ENCODE data around the gene SALL1.

The SALL1 gene

GRCh38 chr16:51131619-51132018 lies 19.5 kb downstream of the SALL1 start:
- Histone ChIP-seq H3K27ac (ENCODE audit: insufficient read depth, low read length, poor library complexity, severe bottlenecking) (no peak overlapping the region), H3K9me3 (ENCODE audit: control insufficient read depth, low read length) (no peaks in the 10 kb centered on the region), H3K36me3 (ENCODE audit: control insufficient read depth, insufficient read depth, low read length) (no peaks in the 10 kb centered on the region), H3K27me3 (replicated peaks; ENCODE audit: control insufficient read depth, insufficient read depth, low read length, poor library complexity, severe bottlenecking) (no peaks in the 10 kb centered on the region), H3K4me1 (ENCODE audit: control insufficient read depth, insufficient read depth, low read length, poor library complexity, severe bottlenecking) (no peaks in the 10 kb centered on the region), H3K4me3 (ENCODE audit: insufficient read depth, low read depth, low read length, poor library complexity, severe bottlenecking) (no peak overlapping the region)
- DNase-seq: no peak

- Histone ChIP-seq H3K9me3 (ENCODE audit: control insufficient read depth, low read length) (no peaks in the 10 kb centered on the region), H3K4me3 (ENCODE audit: insufficient read depth, low read depth, low read length, poor library complexity, severe bottlenecking) (no peak overlapping the region)
Observed at GRCh38 chr16:51129105-51129504, 22.0 kb downstream of the SALL1 start.

GRCh38 chr16:51125992-51126391 lies 25.1 kb downstream of the SALL1 start:
- Histone ChIP-seq H3K27me3 (replicated peaks; ENCODE audit: control insufficient read depth, insufficient read depth, low read length, poor library complexity, severe bottlenecking) (no peaks in the 10 kb centered on the region), H3K27ac (ENCODE audit: insufficient read depth, low read length, poor library complexity, severe bottlenecking) (no peak overlapping the region), H3K9me3 (ENCODE audit: control insufficient read depth, low read length) (no peaks in the 10 kb centered on the region), H3K36me3 (ENCODE audit: control insufficient read depth, insufficient read depth, low read length) (no peaks in the 10 kb centered on the region), H3K4me3 (ENCODE audit: insufficient read depth, low read depth, low read length, poor library complexity, severe bottlenecking) (no peak overlapping the region), H3K4me1 (ENCODE audit: control insufficient read depth, insufficient read depth, low read length, poor library complexity, severe bottlenecking) (no peaks in the 10 kb centered on the region)
- no peak for DNase-seq

More at GRCh38 chr16:51129105-51129504, 22.0 kb downstream of the SALL1 start:
- no peak overlapping the region for H3K27ac ChIP-seq (ENCODE audit: insufficient read depth, low read length, poor library complexity, severe bottlenecking)
- H3K27me3 ChIP-seq (replicated peaks; ENCODE audit: control insufficient read depth, insufficient read depth, low read length, poor library complexity, severe bottlenecking): no peaks in the 10 kb centered on the region
- H3K4me1 ChIP-seq (ENCODE audit: control insufficient read depth, insufficient read depth, low read length, poor library complexity, severe bottlenecking): no peaks in the 10 kb centered on the region
- DNase-seq: no peak
- H3K36me3 ChIP-seq (ENCODE audit: control insufficient read depth, insufficient read depth, low read length): no peaks in the 10 kb centered on the region

- H3K27me3 ChIP-seq (replicated peaks; ENCODE audit: control insufficient read depth, insufficient read depth, low read length, poor library complexity, severe bottlenecking): no peaks in the 10 kb centered on the region
- no peaks in the 10 kb centered on the region for H3K36me3 ChIP-seq (ENCODE audit: control insufficient read depth, insufficient read depth, low read length)
- no peak overlapping the region for H3K4me3 ChIP-seq (ENCODE audit: insufficient read depth, low read depth, low read length, poor library complexity, severe bottlenecking)
- no peak for DNase-seq
- H3K27ac ChIP-seq (ENCODE audit: insufficient read depth, low read length, poor library complexity, severe bottlenecking): no peak overlapping the region
- H3K4me1 ChIP-seq (ENCODE audit: control insufficient read depth, insufficient read depth, low read length, poor library complexity, severe bottlenecking): no peaks in the 10 kb centered on the region
- H3K9me3 ChIP-seq (ENCODE audit: control insufficient read depth, low read length): no peaks in the 10 kb centered on the region
Observed at GRCh38 chr16:51124896-51125295, 26.2 kb downstream of the SALL1 start.

GRCh38 chr16:51121850-51122249 lies 29.2 kb downstream of the SALL1 start:
- H3K27me3 ChIP-seq (replicated peaks; ENCODE audit: control insufficient read depth, insufficient read depth, low read length, poor library complexity, severe bottlenecking): no peaks in the 10 kb centered on the region
- no peaks in the 10 kb centered on the region for H3K36me3 ChIP-seq (ENCODE audit: control insufficient read depth, insufficient read depth, low read length)
- no peak for DNase-seq
- no peaks in the 10 kb centered on the region for H3K4me1 ChIP-seq (ENCODE audit: control insufficient read depth, insufficient read depth, low read length, poor library complexity, severe bottlenecking)
- no peaks in the 10 kb centered on the region for H3K9me3 ChIP-seq (ENCODE audit: control insufficient read depth, low read length)
- no peak overlapping the region for H3K27ac ChIP-seq (ENCODE audit: insufficient read depth, low read length, poor library complexity, severe bottlenecking)
- H3K4me3 ChIP-seq (ENCODE audit: insufficient read depth, low read depth, low read length, poor library complexity, severe bottlenecking): no peak overlapping the region

GRCh38 chr16:51120730-51121347 lies 30.2 kb downstream of the SALL1 start:
- Histone ChIP-seq H3K27me3 (replicated peaks; ENCODE audit: control insufficient read depth, insufficient read depth, low read length, poor library complexity, severe bottlenecking) (peaks cover 2% of the 10 kb centered on the region), H3K36me3 (ENCODE audit: control insufficient read depth, insufficient read depth, low read length) (no peaks in the 10 kb centered on the region), H3K27ac (ENCODE audit: insufficient read depth, low read length, poor library complexity, severe bottlenecking) (no peak overlapping the region), H3K9me3 (ENCODE audit: control insufficient read depth, low read length) (no peaks in the 10 kb centered on the region), H3K4me1 (ENCODE audit: control insufficient read depth, insufficient read depth, low read length, poor library complexity, severe bottlenecking) (no peaks in the 10 kb centered on the region), H3K4me3 (ENCODE audit: insufficient read depth, low read depth, low read length, poor library complexity, severe bottlenecking) (no peak overlapping the region)
- no peak for DNase-seq

GRCh38 chr16:51119973-51120729 lies 30.9 kb downstream of the SALL1 start:
- Histone ChIP-seq H3K27ac (ENCODE audit: insufficient read depth, low read length, poor library complexity, severe bottlenecking) (no peak overlapping the region), H3K36me3 (ENCODE audit: control insufficient read depth, insufficient read depth, low read length) (no peaks in the 10 kb centered on the region), H3K4me1 (ENCODE audit: control insufficient read depth, insufficient read depth, low read length, poor library complexity, severe bottlenecking) (no peaks in the 10 kb centered on the region), H3K9me3 (ENCODE audit: control insufficient read depth, low read length) (no peaks in the 10 kb centered on the region), H3K4me3 (ENCODE audit: insufficient read depth, low read depth, low read length, poor library complexity, severe bottlenecking) (no peak overlapping the region), H3K27me3 (replicated peaks; ENCODE audit: control insufficient read depth, insufficient read depth, low read length, poor library complexity, severe bottlenecking) (peaks cover 7% of the 10 kb centered on the region)
- DNase-seq: no peak

- Histone ChIP-seq H3K36me3 (ENCODE audit: control insufficient read depth, insufficient read depth, low read length) (no peaks in the 10 kb centered on the region), H3K27me3 (replicated peaks; ENCODE audit: control insufficient read depth, insufficient read depth, low read length, poor library complexity, severe bottlenecking) (peaks cover 7% of the 10 kb centered on the region), H3K9me3 (ENCODE audit: control insufficient read depth, low read length) (no peaks in the 10 kb centered on the region), H3K4me3 (ENCODE audit: insufficient read depth, low read depth, low read length, poor library complexity, severe bottlenecking) (no peak overlapping the region), H3K4me1 (ENCODE audit: control insufficient read depth, insufficient read depth, low read length, poor library complexity, severe bottlenecking) (no peaks in the 10 kb centered on the region), H3K27ac (ENCODE audit: insufficient read depth, low read length, poor library complexity, severe bottlenecking) (no peak overlapping the region)
- DNase-seq: no peak
Observed at GRCh38 chr16:51119556-51119955, 31.5 kb downstream of the SALL1 start.

GRCh38 chr16:51116353-51116752 lies 34.7 kb downstream of the SALL1 start:
- no peaks in the 10 kb centered on the region for H3K4me1 ChIP-seq (ENCODE audit: control insufficient read depth, insufficient read depth, low read length, poor library complexity, severe bottlenecking)
- DNase-seq: no peak
- H3K27ac ChIP-seq (ENCODE audit: insufficient read depth, low read length, poor library complexity, severe bottlenecking): no peak overlapping the region
- H3K4me3 ChIP-seq (ENCODE audit: insufficient read depth, low read depth, low read length, poor library complexity, severe bottlenecking): no peak overlapping the region
- peaks cover 7% of the 10 kb centered on the region for H3K27me3 ChIP-seq (replicated peaks; ENCODE audit: control insufficient read depth, insufficient read depth, low read length, poor library complexity, severe bottlenecking)
- no peaks in the 10 kb centered on the region for H3K9me3 ChIP-seq (ENCODE audit: control insufficient read depth, low read length)
- H3K36me3 ChIP-seq (ENCODE audit: control insufficient read depth, insufficient read depth, low read length): no peaks in the 10 kb centered on the region

- no peaks in the 10 kb centered on the region for H3K36me3 ChIP-seq (ENCODE audit: control insufficient read depth, insufficient read depth, low read length)
- no peak overlapping the region for H3K4me3 ChIP-seq (ENCODE audit: insufficient read depth, low read depth, low read length, poor library complexity, severe bottlenecking)
- H3K27ac ChIP-seq (ENCODE audit: insufficient read depth, low read length, poor library complexity, severe bottlenecking): no peak overlapping the region
- no peaks in the 10 kb centered on the region for H3K9me3 ChIP-seq (ENCODE audit: control insufficient read depth, low read length)
- H3K4me1 ChIP-seq (ENCODE audit: control insufficient read depth, insufficient read depth, low read length, poor library complexity, severe bottlenecking): no peaks in the 10 kb centered on the region
- H3K27me3 ChIP-seq (replicated peaks; ENCODE audit: control insufficient read depth, insufficient read depth, low read length, poor library complexity, severe bottlenecking): peaks cover 7% of the 10 kb centered on the region
- DNase-seq: no peak
Observed at GRCh38 chr16:51114382-51114781, 36.7 kb downstream of the SALL1 start.

All from effector memory CD4-positive, alpha-beta T cell (primary cell).